Naive B cell (primary cell): ENCODE data around the gene CEP164. TPM values are rescaled to one million over a fixed set of nuclear protein-coding genes. Genes with fewer than 3 reads are reported as not detected.

ENCODE experiments used
- ATAC-seq, 2 donors: fragments of 150-1000 bp; cut with Tn5 transposase; 2 replicates each; pipeline ENCODE4 v1.10.0; 2021; ENCODE audit warnings: low read depth in 2 of 2, mild to moderate bottlenecking in 2 of 2, moderate library complexity in 2 of 2
- DNase-seq: peaks from one replicate; pipeline ENCODE4 v3.0.0; 2022
- H3K27ac Mint-ChIP-seq, 6 donors: one replicate each; pipeline ENCODE4 v1.8.0; 2020 to 2022; ENCODE audit warnings: mild to moderate bottlenecking in 6 of 6, mixed read lengths in 6 of 6, moderate library complexity in 5 of 6, inconsistent platforms in 2 of 6
- H3K27me3 Mint-ChIP-seq, 3 donors: one replicate each; pipeline ENCODE4 v1.8.0; 2021 to 2022; ENCODE audit warnings: mixed read lengths in 3 of 3, mild to moderate bottlenecking in 1 of 3
- H3K36me3 Mint-ChIP-seq, 2 donors: one replicate each; pipeline ENCODE4 v1.8.0; 2020 to 2022; ENCODE audit warnings: mixed read lengths in 2 of 2, inconsistent platforms in 1 of 2, mild to moderate bottlenecking in 1 of 2
- H3K4me1 Mint-ChIP-seq, 3 donors: one replicate each; pipeline ENCODE4 v1.8.0; 2020 to 2022; ENCODE audit warnings: mixed read lengths in 3 of 3, inconsistent platforms in 1 of 3, mild to moderate bottlenecking in 1 of 3, moderate library complexity in 1 of 3
- H3K4me3 Mint-ChIP-seq, 8 donors: one replicate each; pipeline ENCODE4 v1.8.0; 2020 to 2022; ENCODE audit warnings: mild to moderate bottlenecking in 8 of 8, mixed read lengths in 8 of 8, moderate library complexity in 8 of 8, inconsistent platforms in 2 of 8
- H3K9me3 Mint-ChIP-seq, 7 donors: one replicate each; pipeline ENCODE4 v1.8.0; 2020 to 2022; ENCODE audit warnings: mixed read lengths in 7 of 7, mild to moderate bottlenecking in 5 of 7, inconsistent platforms in 2 of 7, moderate library complexity in 1 of 7
- polyA plus RNA-seq, 6 donors: library from polyadenylated mRNA; unstranded; fragments of 300-500 nt; fragmentation: Illumina TruSeq; gene quantifications; one replicate each; pipeline ENCODE4 v1.2.3, GENCODE V29; 2021; ENCODE audit warnings: low read depth in 6 of 6

Gene CEP164
- polyA plus RNA-seq, 6 donors from 2014 or later = 4.7 to 24.4 (median 13.6) TPM

DNA sequence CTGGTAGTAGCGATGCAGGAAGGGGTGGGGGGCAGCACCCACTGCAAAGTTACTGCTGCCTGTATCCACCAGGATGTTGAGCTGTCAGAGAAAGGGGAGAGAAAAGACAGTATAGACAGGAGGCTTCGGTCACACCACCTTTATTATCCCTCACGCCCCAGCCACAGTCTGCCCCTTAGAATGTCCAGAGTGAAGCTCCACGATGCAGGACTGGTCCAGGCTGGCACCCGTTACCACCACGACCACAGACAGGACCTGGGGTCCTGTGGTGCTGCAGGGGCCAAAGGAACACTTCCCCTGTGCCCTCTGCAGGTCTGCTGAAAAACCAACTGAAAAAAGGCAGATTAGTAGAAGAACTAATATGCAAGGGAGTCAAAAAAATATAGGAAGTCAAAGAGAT, 30.8 kb upstream of the CEP164 start:
- H3K4me3 Mint-ChIP-seq = no peak overlapping the region
- peak overlapping the region in 1 of 6 donors; percentile 68 for H3K27ac Mint-ChIP-seq

GRCh38 chr11:117298195-117298594, 29.5 kb upstream of the CEP164 start:
- DNase-seq (no peak), ATAC-seq (no peak)
- Mint-ChIP-seq H3K4me3 (no peak overlapping the region), H3K9me3 (no peaks in the 10 kb centered on the region), H3K27ac (peak overlapping the region in 2 of 6 donors; percentile 31 to 49), H3K4me1 (peaks cover 0 to 3% (median 0%) of the 10 kb centered on the region in 3 donors), H3K27me3 (peaks cover 0 to 6% (median 0%) of the 10 kb centered on the region in 3 donors), H3K36me3 (no peaks in the 10 kb centered on the region)

More for the DNA sequence above, 30.8 kb upstream of the CEP164 start:
- no peak for DNase-seq
- Mint-ChIP-seq H3K27me3 (peaks cover 0 to 6% (median 0%) of the 10 kb centered on the region in 3 donors), H3K36me3 (no peaks in the 10 kb centered on the region), H3K9me3 (no peaks in the 10 kb centered on the region), H3K4me1 (peaks cover 0 to 3% (median 0%) of the 10 kb centered on the region in 3 donors)
- ATAC-seq = no peak

DNA sequence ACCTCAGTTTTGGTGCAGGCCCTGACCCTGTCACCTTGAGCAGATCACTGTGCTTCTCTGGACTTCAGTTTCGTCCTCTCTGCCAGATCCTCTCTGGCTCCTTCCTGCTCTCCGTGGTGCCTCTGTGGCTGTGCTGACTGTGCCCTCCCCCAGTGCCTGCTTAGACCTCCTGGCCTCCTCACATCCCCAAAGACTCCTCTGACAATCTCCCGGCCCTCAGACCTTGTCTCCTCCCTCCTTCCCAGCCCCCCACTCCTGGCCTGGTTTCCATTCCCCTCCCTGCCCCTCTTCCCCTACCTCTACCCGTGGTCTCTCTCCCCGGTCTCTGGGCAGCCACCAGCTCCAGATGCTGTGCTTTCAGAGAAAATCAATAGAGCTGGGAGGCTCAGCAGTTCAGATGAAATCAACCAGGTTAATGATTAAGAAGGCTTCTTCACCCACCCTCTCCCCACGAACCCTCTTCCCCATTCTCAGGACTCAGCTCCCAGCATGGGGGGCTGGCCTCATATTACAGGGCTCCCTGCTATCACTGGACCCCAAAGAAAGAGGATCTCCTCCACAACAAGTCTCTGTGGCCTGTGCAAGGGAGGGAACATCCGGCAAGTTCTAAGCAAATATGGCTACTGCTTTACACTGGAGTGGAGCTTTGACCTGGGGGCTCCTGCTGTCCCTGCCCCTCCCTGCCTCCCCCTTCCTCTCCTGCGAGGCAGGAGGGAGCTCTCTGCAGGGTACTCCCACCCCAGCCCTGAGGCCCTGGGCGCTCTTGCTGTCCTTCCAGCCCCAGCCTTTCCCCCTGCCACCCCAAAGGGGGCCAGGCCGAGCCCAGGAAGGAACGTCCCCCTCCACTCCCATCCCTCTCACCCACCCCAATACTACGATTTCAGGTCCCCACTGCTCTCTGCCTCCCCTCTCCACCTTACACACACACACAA, 28.0 kb upstream of the CEP164 start:
- Mint-ChIP-seq H3K4me3 (peak overlapping the region in 1 of 8 donors; percentile 47), H3K36me3 (no peaks in the 10 kb centered on the region), H3K27ac (peak overlapping the region in 2 of 6 donors; percentile 24 to 72), H3K27me3 (peaks cover 0 to 6% (median 0%) of the 10 kb centered on the region in 3 donors), H3K9me3 (no peaks in the 10 kb centered on the region), H3K4me1 (peaks cover 0 to 3% (median 0%) of the 10 kb centered on the region in 3 donors)
- no peak for DNase-seq
- ATAC-seq = no peak

- peaks cover 0 to 6% (median 0%) of the 10 kb centered on the region in 3 donors for H3K27me3 Mint-ChIP-seq
- ATAC-seq = no peak
- no peaks in the 10 kb centered on the region for H3K36me3 Mint-ChIP-seq
- no peak overlapping the region for H3K4me3 Mint-ChIP-seq
- DNase-seq = no peak
- H3K27ac Mint-ChIP-seq = peak overlapping the region in 1 of 6 donors; percentile 69
- H3K9me3 Mint-ChIP-seq = no peaks in the 10 kb centered on the region
- H3K4me1 Mint-ChIP-seq = peaks cover 0 to 3% (median 0%) of the 10 kb centered on the region in 3 donors
These were observed 27.4 kb upstream of the CEP164 start for GRCh38 chr11:117300283-117300663.

DNA sequence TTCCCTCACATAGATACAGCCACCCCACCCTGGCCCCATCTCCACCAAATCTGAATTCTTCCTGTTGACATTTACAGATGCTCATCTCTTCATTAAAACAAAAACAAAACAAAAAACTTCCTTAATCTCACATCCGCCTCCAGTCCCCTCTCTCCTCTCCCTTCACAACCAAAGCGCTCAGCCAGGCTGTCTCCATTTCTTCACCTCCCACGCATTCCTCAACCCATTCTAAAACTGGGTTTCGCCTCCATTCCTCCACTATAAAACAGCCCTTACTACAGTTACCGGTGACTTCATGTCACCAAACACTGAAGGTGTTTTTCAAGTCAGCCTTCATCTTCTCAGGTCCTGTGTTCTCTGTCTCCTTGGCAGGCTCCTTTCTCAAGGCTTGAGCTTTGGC, 26.9 kb upstream of the CEP164 start:
- peaks cover 0 to 6% (median 0%) of the 10 kb centered on the region in 3 donors for H3K27me3 Mint-ChIP-seq
- peaks cover 0 to 3% (median 0%) of the 10 kb centered on the region in 3 donors for H3K4me1 Mint-ChIP-seq
- DNase-seq (no peak), ATAC-seq (no peak)
- H3K27ac Mint-ChIP-seq = peak overlapping the region in 2 of 6 donors; percentile 47 to 91
- H3K36me3 Mint-ChIP-seq = no peaks in the 10 kb centered on the region
- no peak overlapping the region for H3K4me3 Mint-ChIP-seq
- H3K9me3 Mint-ChIP-seq = no peaks in the 10 kb centered on the region

DNA sequence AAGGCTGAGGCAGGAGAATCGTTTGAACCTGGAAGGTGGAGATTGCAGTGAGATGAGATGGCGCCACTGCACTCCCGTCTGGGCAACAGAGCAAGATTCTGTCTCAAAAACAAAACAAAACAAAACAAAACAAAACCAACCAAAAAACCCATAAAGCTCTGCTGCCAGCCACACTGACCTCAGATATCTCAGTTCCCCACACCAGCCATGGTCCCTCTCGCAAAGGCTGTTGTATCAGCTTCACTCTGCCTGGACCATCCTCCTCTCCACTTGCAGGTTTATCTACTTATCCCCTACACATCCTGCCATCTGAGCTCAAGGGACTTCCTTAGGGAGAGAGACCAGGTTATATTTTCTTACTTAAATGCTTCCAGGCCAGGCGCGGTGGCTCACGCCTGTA, 25.4 kb upstream of the CEP164 start:
- H3K27me3 Mint-ChIP-seq = peaks cover 0 to 6% (median 0%) of the 10 kb centered on the region in 3 donors
- H3K4me3 Mint-ChIP-seq = no peak overlapping the region
- H3K9me3 Mint-ChIP-seq = no peaks in the 10 kb centered on the region
- H3K36me3 Mint-ChIP-seq = no peaks in the 10 kb centered on the region
- ATAC-seq = no peak
- H3K4me1 Mint-ChIP-seq = peaks cover 0 to 3% (median 0%) of the 10 kb centered on the region in 3 donors
- no peak for DNase-seq
- H3K27ac Mint-ChIP-seq = no peak overlapping the region

DNA sequence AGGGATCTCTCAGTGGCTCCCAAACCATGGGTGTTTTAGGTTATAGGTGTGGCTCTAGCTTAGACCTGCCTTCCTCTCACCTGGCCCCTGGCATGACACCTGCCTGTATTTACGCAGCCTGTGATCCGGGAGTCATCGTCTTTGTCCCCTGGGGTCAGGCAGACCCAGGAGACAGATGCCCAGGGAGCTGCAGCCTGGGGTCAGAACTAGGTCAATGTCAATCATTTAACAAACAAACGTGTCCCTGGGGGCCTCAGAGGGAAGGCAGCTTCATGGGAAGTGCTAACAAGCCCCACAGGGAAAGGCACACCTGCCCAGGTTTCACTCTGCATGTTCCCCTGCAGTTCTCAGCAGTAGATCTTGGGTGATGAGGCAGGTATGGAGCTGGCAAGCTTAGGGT, 24.6 kb upstream of the CEP164 start:
- no peak for ATAC-seq
- H3K4me3 Mint-ChIP-seq = no peak overlapping the region
- H3K36me3 Mint-ChIP-seq = no peaks in the 10 kb centered on the region
- H3K4me1 Mint-ChIP-seq = peaks cover 0 to 3% (median 0%) of the 10 kb centered on the region in 3 donors
- H3K9me3 Mint-ChIP-seq = no peaks in the 10 kb centered on the region
- peaks cover 0 to 6% (median 3%) of the 10 kb centered on the region in 3 donors for H3K27me3 Mint-ChIP-seq
- DNase-seq = no peak
- H3K27ac Mint-ChIP-seq = no peak overlapping the region

DNA sequence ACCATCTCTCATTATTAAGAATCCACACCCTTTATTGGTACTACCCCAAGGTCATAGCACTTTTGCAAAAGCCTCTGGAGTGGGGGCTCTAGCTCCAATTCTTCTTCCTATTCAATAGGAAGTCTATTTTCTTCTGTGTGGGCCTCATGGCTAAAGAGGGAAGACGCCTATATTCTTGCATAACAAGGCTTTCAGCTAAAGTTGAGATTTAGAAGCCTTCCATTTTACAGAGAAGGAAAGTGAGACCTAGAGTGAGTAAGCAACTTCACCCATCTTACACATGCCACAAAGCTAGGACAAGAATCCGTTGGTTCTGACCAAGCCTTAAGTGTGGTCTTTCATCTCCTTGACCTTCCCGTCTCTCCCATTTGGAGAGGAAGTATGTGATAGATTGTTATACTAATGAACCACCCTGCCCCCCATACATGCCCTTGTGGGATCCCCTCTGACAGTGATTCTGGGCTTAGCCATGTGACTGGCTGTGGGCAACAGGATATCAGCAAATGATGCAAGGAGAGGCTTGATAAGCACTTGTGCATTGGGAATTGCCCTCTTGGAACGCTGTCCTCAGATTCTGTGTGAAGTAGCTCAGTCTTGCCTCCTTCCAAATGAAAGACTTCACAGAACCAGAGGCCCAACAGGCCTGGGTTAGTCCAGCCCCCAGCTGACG, 23.9 kb upstream of the CEP164 start:
- H3K36me3 Mint-ChIP-seq = no peaks in the 10 kb centered on the region
- ATAC-seq (no peak), DNase-seq (no peak)
- no peak overlapping the region for H3K4me3 Mint-ChIP-seq
- H3K9me3 Mint-ChIP-seq = no peaks in the 10 kb centered on the region
- H3K27me3 Mint-ChIP-seq = peaks cover 0 to 9% (median 6%) of the 10 kb centered on the region in 3 donors
- H3K4me1 Mint-ChIP-seq = peaks cover 0 to 3% (median 0%) of the 10 kb centered on the region in 3 donors
- H3K27ac Mint-ChIP-seq = no peak overlapping the region

GRCh38 chr11:117305145-117305544, 22.5 kb upstream of the CEP164 start:
- no peak overlapping the region for H3K4me3 Mint-ChIP-seq

GRCh38 chr11:117309310-117309709, 18.3 kb upstream of the CEP164 start:
- peaks cover 21 to 36% (median 31%) of the 10 kb centered on the region in 3 donors for H3K27me3 Mint-ChIP-seq
- H3K4me1 Mint-ChIP-seq = no peaks in the 10 kb centered on the region
- H3K4me3 Mint-ChIP-seq = no peak overlapping the region
- H3K9me3 Mint-ChIP-seq = no peaks in the 10 kb centered on the region
- ATAC-seq = no peak
- H3K27ac Mint-ChIP-seq = no peak overlapping the region
- H3K36me3 Mint-ChIP-seq = no peaks in the 10 kb centered on the region
- DNase-seq = no peak

More at GRCh38 chr11:117305145-117305544, 22.5 kb upstream of the CEP164 start:
- Mint-ChIP-seq H3K36me3 (no peaks in the 10 kb centered on the region), H3K27me3 (peaks cover 9 to 14% (median 9%) of the 10 kb centered on the region in 3 donors), H3K9me3 (no peaks in the 10 kb centered on the region), H3K4me1 (peaks cover 0 to 3% (median 0%) of the 10 kb centered on the region in 3 donors), H3K27ac (no peak overlapping the region)
- DNase-seq = no peak
- ATAC-seq = no peak

GRCh38 chr11:117313091-117313490, 14.6 kb upstream of the CEP164 start:
- H3K4me3 Mint-ChIP-seq = peak overlapping the region in 1 of 8 donors; percentile 16
- no peaks in the 10 kb centered on the region for H3K36me3 Mint-ChIP-seq
- H3K27ac Mint-ChIP-seq = no peak overlapping the region
- H3K27me3 Mint-ChIP-seq = peaks cover 39 to 61% (median 50%) of the 10 kb centered on the region in 3 donors
- peaks cover 10 to 14% (median 13%) of the 10 kb centered on the region in 3 donors for H3K4me1 Mint-ChIP-seq
- DNase-seq = no peak
- ATAC-seq = no peak
- no peaks in the 10 kb centered on the region for H3K9me3 Mint-ChIP-seq

- Mint-ChIP-seq H3K9me3 (no peaks in the 10 kb centered on the region), H3K36me3 (no peaks in the 10 kb centered on the region), H3K4me1 (peaks cover 10 to 14% (median 13%) of the 10 kb centered on the region in 3 donors), H3K27ac (no peak overlapping the region), H3K27me3 (peaks cover 36 to 55% (median 47%) of the 10 kb centered on the region in 3 donors), H3K4me3 (peak overlapping the region in 6 of 8 donors; percentile 25 to 72 (median 62))
- no peak for ATAC-seq
- no peak for DNase-seq
These were observed 13.6 kb upstream of the CEP164 start for GRCh38 chr11:117313828-117314768.
